Fibroblast of lung (primary cell): ENCODE results near the gene FAM43B. TPM values are rescaled to one million over a fixed set of nuclear protein-coding genes. Genes with fewer than 3 reads are reported as not detected.

Source experiments
- DNase-seq, 2 donors: peaks; one replicate each; pipeline versions ENCODE4 v3.0.0 to v3.0.0-alpha.2; 2010; ENCODE audit warnings: low read depth in 2 of 2
- H2AFZ ChIP-seq: 2 replicates; pipeline ENCODE4 v1.5.1; 2012; ENCODE audit warnings: low read length, control low read depth, inconsistent platforms
- H3K27ac ChIP-seq: 2 replicates; pipeline ENCODE4 v1.5.1; 2011; ENCODE audit warnings: low read length, control low read depth; ENCODE audit not compliant: insufficient read depth
- H3K27me3 ChIP-seq: 2 replicates; pipeline ENCODE4 v1.5.1; 2011; ENCODE audit warnings: mild to moderate bottlenecking, low read length; ENCODE audit not compliant: control insufficient read depth, insufficient read depth
- H3K36me3 ChIP-seq: 2 replicates; pipeline ENCODE4 v1.5.1; 2011; ENCODE audit warnings: low read length; ENCODE audit not compliant: control insufficient read depth, insufficient read depth
- H3K4me1 ChIP-seq: 2 replicates; pipeline ENCODE4 v1.5.1; 2011; ENCODE audit warnings: low read length; ENCODE audit not compliant: control insufficient read depth, insufficient read depth; ENCODE audit errors: extremely low read depth
- H3K4me2 ChIP-seq: 2 replicates; pipeline ENCODE4 v1.5.1; 2011; ENCODE audit warnings: low read length, control low read depth; ENCODE audit not compliant: insufficient read depth; ENCODE audit errors: extremely low read depth
- H3K4me3 ChIP-seq, 4 experiments: fragments of 200-600 bp in 1 of 4; sonication (generic) in 1 of 4; replicated peaks in 1 of 4; 2 replicates each; pipeline ENCODE4 v1.5.1; 2011 to 2016; ENCODE audit warnings: low read length in 4 of 4, low read depth in 3 of 4, mild to moderate bottlenecking in 3 of 4, control low read depth in 2 of 4, inconsistent platforms in 1 of 4, mixed read lengths in 1 of 4; ENCODE audit not compliant: insufficient read depth in 1 of 4; ENCODE audit errors: control extremely low read depth in 1 of 4
- H3K79me2 ChIP-seq: 2 replicates; pipeline ENCODE4 v1.5.1; 2012; ENCODE audit warnings: mild to moderate bottlenecking, low read length, inconsistent platforms; ENCODE audit not compliant: control insufficient read depth, insufficient read depth
- H3K9ac ChIP-seq: 2 replicates; pipeline ENCODE4 v1.5.1; 2011; ENCODE audit warnings: mild to moderate bottlenecking, low read length, control low read depth; ENCODE audit not compliant: insufficient read depth
- H3K9me3 ChIP-seq: 2 replicates; pipeline ENCODE4 v1.5.1; 2012; ENCODE audit warnings: low read depth, low read length; ENCODE audit not compliant: control insufficient read depth, insufficient read depth
- H4K20me1 ChIP-seq: 2 replicates; pipeline ENCODE4 v1.5.1; 2011; ENCODE audit warnings: low read length; ENCODE audit not compliant: control insufficient read depth, insufficient read depth; ENCODE audit errors: extremely low read depth
- EZH2 ChIP-seq: IDR thresholded peaks from 2 replicates; pipeline ENCODE4 v1.5.1; 2012; ENCODE audit warnings: low read length, control low read depth, mild to moderate bottlenecking; ENCODE audit errors: missing control alignments
- polyA plus RNA-seq, 2 donors: library from polyadenylated mRNA; depleted of rRNA in 1 of 2; stranded (reverse) in 1 of 2; unstranded in 1 of 2; fragments of >200 nt; gene quantifications; 2 replicates each; pipeline ENCODE4 v1.2.1, GENCODE V29; 2011 to 2012; ENCODE audit warnings: missing spikeins in 1 of 2
- total RNA-seq: library from RNA; depleted of rRNA; stranded (reverse); fragments of >200 nt; gene quantifications from 2 replicates; pipeline ENCODE4 v1.2.1, GENCODE V29; 2014
- TF ChIP-seq, protein P1 (sequence below), 2 donors: IDR thresholded peaks in 1 of 2; conservative IDR thresholded peaks in 1 of 2; 1 replicate in 1 of 2; 2 replicates in 1 of 2; pipeline ENCODE4 v1.5.1; 2011 to 2012; ENCODE audit warnings: low read length in 2 of 2, control low read depth in 1 of 2, inconsistent platforms in 1 of 2, low read depth in 1 of 2, mild to moderate bottlenecking in 1 of 2

The FAM43B gene
- total and polyA plus RNA-seq, 2 donors (not counting 1 experiment from before 2014, with no cell fraction given) = not detected

DNA sequence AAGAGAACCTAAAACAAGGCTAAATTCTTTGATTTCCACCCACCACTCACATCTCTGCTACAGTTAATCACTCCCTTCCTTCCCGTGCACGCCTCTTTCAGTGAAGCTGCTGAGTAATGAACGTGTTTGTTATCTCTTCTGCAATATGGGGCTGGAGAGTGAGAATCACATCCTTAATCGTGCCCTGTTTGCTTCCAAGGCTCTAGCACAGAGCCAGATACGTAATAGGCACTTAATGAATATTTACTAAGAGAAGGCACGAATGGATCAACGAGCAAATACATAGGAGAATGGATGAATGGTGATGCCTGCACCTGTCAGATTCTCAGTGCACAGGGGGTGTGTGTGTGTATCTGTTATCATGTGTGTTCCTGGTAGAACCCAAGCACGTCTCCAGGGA is 22.1 kb upstream of the FAM43B start:
- Histone ChIP-seq H3K27ac (no peak overlapping the region), H3K4me2 (no peak overlapping the region), H3K36me3 (no peaks in the 10 kb centered on the region), H3K4me1 (no peaks in the 10 kb centered on the region), H4K20me1 (no peaks in the 10 kb centered on the region), H3K27me3 (peaks cover 29% of the 10 kb centered on the region), H3K79me2 (no peaks in the 10 kb centered on the region), H3K9ac (no peak overlapping the region), H2AFZ (no peak overlapping the region), H3K9me3 (no peaks in the 10 kb centered on the region), H3K4me3 (no peak overlapping the region)
- DNase-seq = no peak
- no peak for TF ChIP-seq EZH2
- TF ChIP-seq, protein P1, sequence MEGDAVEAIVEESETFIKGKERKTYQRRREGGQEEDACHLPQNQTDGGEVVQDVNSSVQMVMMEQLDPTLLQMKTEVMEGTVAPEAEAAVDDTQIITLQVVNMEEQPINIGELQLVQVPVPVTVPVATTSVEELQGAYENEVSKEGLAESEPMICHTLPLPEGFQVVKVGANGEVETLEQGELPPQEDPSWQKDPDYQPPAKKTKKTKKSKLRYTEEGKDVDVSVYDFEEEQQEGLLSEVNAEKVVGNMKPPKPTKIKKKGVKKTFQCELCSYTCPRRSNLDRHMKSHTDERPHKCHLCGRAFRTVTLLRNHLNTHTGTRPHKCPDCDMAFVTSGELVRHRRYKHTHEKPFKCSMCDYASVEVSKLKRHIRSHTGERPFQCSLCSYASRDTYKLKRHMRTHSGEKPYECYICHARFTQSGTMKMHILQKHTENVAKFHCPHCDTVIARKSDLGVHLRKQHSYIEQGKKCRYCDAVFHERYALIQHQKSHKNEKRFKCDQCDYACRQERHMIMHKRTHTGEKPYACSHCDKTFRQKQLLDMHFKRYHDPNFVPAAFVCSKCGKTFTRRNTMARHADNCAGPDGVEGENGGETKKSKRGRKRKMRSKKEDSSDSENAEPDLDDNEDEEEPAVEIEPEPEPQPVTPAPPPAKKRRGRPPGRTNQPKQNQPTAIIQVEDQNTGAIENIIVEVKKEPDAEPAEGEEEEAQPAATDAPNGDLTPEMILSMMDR (conservative IDR thresholded peaks at IDR 0.05 in 1 of 2, IDR thresholded peaks at IDR 0.05 in 1 of 2; ENCODE audit: low read depth in 1 of 2, low read length in 2 of 2) = no peak

DNA sequence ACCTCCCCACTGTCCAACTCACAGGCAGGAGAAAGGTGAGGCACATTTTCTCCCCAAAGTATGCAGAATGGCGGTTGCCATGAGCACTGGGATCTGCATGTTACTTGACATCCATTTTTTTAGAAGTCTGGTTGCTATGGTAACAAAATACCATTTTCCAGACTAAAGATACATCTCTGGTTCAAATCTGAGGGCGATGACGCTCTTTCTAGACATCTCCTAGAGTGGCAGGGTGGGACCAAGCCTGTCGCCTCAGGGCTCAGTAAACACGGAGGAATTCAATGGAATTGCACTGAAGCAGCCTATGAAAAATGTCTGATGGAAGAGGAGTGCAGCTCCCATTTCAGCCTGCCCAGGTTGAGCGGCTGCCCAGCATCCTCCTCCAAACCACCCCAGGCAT is 21.5 kb upstream of the FAM43B start:
- Histone ChIP-seq H3K9me3 (no peaks in the 10 kb centered on the region), H3K36me3 (no peaks in the 10 kb centered on the region), H3K4me1 (no peaks in the 10 kb centered on the region), H2AFZ (no peak overlapping the region), H3K27ac (no peak overlapping the region), H3K79me2 (no peaks in the 10 kb centered on the region), H3K27me3 (peaks cover 30% of the 10 kb centered on the region), H3K4me3 (no peak overlapping the region), H3K9ac (no peak overlapping the region), H4K20me1 (no peaks in the 10 kb centered on the region), H3K4me2 (no peak overlapping the region)
- TF ChIP-seq, protein P1 (conservative IDR thresholded peaks at IDR 0.05 in 1 of 2, IDR thresholded peaks at IDR 0.05 in 1 of 2; ENCODE audit: low read depth in 1 of 2, low read length in 2 of 2) = no peak
- no peak for TF ChIP-seq EZH2
- no peak for DNase-seq

DNA sequence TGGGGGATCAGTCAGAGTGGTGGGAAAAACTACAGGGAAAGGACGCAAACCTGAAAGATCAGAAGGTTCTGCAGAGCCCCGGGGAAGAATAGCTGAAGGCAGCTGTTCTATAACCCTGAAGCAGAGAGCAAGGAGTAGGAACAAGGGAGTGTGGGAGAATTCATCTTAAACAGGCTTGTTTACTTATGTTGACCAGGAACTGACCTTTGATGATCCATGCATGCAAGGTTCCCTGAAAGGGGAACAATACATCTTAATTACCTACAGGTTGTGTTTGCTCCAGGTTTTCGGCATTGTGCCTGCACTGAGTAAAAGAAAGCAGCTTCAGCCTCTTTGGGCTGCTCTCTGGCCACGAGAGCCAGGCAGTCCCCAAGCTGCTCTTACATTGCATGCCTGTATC is 18.7 kb upstream of the FAM43B start:
- Histone ChIP-seq H3K9me3 (no peaks in the 10 kb centered on the region), H3K27me3 (peaks cover 32% of the 10 kb centered on the region), H3K4me1 (no peaks in the 10 kb centered on the region), H3K27ac (no peak overlapping the region), H3K4me2 (no peak overlapping the region), H2AFZ (no peak overlapping the region), H3K36me3 (no peaks in the 10 kb centered on the region), H3K4me3 (no peak overlapping the region), H3K9ac (no peak overlapping the region), H4K20me1 (no peaks in the 10 kb centered on the region), H3K79me2 (no peaks in the 10 kb centered on the region)
- DNase-seq = no peak
- TF ChIP-seq EZH2 = peak; percentile 35
- TF ChIP-seq, protein P1 (conservative IDR thresholded peaks at IDR 0.05 in 1 of 2, IDR thresholded peaks at IDR 0.05 in 1 of 2; ENCODE audit: low read depth in 1 of 2, low read length in 2 of 2) = no peak
